ENCODE results near the gene GJA1.
A peak's percentile ranks its signal among the peaks of the same experiment; 100 is the strongest.

The GJA1 gene

DNA sequence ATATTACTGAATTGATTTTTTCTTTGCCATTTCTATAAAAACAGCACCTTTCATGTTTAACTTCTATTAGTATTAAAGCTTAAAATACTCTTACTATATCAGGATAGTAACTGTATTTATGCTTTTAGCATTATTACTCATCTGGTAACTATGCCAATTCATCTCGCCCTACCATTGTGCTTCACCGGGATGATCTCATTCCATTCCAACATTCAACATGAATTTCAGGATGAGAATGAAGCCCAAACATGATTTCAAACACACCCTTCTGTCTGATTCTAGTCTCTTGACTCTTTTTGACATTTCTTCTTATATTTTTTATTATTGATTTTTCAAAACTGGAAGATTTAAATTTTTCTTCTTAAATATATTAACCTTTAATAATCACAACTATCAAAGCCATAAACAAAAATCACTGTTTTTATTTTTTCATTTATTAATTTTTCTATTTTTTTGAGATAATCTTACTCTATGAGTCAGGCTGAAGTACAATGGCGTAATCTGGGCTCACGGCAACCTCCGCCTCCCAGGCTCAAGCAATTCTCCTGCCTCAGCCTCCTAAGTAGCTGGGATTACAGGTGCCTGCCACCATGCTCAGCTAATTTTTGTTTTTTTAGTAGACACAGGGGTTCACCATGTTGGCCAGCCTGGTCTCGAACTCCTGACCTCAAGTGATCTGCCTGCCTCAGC is 46.7 kb downstream of the GJA1 start:
- H3K27ac ChIP-seq, result peak overlapping the region; percentile 95
- DNase-seq (ENCODE audit: low read depth, low spot score), result peak; percentile 67

- DNase-seq (ENCODE audit: low read depth, low spot score), result no peak
- H3K27ac ChIP-seq, result peak overlapping the region; percentile 95
These were observed 47.3 kb downstream of the GJA1 start for GRCh38 chr6:121482751-121483150.

DNA sequence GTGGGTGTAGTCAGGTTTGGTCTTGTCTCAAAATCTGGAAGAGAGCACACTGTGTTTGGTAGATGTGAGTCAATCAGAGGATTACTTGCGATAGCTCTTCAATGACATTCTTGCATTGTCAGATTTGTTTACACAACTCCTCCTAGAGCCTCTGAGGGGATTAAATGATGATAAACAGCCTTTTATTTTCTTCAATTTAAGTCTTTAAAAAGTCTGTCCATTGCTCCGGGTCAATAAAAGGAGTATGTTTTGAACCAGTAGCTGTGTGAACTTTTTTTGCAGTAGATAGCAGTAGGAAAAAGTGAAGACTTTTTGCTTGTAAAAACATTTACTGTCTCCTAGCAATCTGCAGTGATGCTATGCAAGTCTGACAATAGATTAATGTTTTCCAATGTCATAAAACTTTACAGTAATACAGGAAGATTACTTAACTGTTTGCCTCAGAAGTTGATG is 49.9 kb downstream of the GJA1 start:
- peak overlapping the region; percentile 56 for H3K27ac ChIP-seq
- peak; percentile 41 for DNase-seq (ENCODE audit: low read depth, low spot score)

DNA sequence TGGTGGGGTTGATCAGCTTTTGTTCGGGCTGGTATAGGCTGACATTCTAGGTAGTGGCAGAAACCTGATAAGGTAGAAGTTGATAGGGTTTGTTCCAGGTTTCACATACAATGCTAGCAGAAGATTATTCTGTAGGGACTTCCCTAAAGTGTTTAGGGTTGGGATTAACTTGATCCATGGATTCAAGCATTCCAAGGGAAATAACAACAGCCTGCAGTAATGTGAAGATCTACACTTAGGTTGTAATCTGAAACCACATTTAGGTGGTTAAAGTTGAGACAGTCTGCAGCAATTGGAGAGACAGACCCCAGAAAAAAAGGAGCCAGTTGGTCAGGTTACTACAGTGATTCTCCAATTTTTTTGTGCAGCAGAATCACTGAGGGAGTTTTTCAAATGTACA is 56.1 kb downstream of the GJA1 start:
- H3K27ac ChIP-seq, result no peak overlapping the region
- DNase-seq (ENCODE audit: low read depth, low spot score), result no peak

DNA sequence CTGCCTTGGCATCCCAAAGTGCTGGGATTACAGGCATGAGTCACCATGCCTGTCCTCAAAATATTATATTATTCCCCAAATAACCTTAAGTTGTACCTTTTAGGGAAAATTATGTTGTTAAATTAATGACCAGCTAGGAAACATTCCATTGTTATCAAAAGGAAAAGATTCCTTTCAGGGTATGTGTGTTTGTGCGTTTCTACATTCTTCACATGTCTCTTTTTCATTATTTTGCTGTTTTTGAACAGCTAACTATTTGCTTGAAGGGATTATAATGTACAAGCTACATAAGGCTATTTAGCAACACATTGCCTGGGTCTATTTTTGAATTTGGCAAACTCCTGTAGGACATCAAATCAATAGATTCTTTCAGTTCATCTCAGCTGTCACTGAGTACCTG is 57.1 kb downstream of the GJA1 start:
- no peak for DNase-seq (ENCODE audit: low read depth, low spot score)
- H3K27ac ChIP-seq, result no peak overlapping the region

DNA sequence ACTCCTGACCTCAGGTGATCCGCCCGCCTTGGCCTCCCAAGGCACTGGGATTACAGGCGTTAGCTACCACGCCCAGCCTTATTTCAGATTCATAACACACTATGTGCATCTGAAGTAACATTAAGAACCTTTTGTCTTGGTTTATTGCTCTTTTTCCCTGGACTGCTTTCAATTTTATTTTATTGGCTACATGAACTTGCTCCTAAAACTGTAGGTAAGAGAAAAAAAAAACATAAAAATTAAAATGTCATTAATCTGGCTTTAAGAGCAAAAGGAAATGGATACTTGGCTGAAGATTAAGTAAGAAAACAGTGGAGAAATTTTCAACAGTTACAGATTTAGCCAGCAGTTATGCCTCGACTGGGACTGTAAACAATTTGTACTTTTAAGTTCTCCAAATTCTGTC is 62.5 kb downstream of the GJA1 start:
- no peak overlapping the region for H3K27ac ChIP-seq
- DNase-seq (ENCODE audit: low read depth, low spot score), result no peak

DNA sequence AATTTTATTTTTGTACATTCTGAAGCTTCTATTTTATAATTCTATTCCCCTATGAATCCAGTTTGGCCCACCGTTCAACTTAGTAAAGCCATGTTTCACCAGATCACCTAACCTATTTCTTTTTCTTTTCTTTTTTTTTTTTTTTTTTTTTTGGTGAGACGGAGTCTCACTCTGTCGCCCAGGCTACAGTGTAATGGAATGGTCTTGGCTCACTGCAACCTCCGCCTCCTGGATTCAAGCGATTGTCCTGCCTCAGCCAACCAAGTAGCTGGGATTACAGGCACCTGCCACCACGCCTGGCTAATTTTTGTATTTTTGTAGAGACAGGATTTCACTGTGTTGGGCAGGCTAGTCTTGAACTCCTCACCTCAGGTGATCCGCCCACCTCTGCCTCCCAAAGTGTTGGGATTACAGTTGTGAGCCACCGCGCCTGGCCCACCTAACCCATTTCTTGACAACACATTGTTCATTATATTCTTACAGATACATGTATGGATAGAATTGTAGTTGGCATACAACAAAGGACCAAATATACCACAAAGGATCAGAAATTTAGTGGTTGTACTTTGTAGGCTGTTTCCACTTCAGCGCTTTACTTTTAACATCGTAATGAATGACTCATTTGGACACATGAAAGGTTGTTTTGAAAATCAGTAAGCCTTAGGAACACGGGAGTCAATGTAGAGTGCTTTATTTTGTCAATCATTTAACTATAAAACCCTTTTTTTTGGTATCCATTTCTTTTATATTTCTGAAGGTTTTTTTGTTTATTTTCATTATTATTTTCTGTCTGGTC is 63.2 kb downstream of the GJA1 start:
- H3K27ac ChIP-seq, result no peak overlapping the region
- DNase-seq (ENCODE audit: low read depth, low spot score), result no peak
